NAMALWA (cell line): ENCODE measurements around the gene COX10.
A peak's percentile ranks its signal among the peaks of the same experiment; 100 is the strongest.

ENCODE experiments used
- DNase-seq: peaks from one replicate; pipeline ENCODE4 v3.0.0-alpha.2; 2015; ENCODE audit warnings: low spot score

COX10 gene

DNA sequence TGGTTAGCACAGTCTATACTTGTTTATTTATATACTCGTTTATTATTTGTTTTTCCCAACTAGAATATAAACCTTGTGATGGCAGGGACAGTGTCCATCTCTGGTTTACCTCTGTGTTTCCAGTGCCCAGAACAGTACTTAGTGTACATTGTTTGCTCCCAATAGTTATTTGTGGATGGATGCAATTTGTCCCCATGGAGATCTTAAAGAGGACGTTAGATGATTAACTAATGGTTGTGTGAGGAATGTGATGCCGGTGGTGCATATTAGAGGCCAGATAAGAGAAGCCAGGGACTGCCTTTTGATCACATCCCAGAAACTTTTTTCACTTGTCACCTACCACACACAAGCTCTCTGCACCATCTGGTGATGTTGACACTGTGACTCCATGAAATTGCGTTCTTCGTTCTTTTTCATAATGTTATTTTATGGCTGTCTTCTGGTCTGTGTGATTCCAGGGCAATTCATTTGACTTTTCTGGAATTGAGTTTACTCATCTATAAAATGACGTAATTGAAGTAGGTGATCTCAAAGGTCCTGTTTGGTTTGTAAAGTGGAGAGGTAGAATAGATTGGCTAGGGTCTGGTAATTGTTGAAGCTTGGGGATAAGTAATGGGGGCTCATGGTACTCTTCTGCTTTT, 1.2 kb downstream of the COX10 start:
- DNase-seq: no peak

DNA sequence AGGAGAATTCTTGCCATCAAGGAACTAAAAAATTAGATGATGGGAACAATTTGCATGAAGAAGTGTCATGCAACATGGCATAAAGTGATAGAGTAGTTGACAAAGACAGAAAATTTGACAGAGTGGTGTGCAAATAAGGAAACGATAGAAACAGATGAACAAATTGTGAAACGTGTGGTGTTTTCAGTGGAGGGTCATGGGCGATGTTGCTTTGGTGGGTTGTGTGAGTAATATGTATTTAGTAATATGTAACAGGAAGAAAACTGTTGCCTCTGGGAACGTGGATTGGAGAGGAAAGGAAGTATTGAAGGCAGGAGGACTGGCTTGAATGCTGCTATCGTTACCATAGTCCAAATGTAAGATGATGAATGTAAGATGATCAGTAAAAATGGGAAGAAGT, 3.6 kb downstream of the COX10 start:
- no peak for DNase-seq

DNA sequence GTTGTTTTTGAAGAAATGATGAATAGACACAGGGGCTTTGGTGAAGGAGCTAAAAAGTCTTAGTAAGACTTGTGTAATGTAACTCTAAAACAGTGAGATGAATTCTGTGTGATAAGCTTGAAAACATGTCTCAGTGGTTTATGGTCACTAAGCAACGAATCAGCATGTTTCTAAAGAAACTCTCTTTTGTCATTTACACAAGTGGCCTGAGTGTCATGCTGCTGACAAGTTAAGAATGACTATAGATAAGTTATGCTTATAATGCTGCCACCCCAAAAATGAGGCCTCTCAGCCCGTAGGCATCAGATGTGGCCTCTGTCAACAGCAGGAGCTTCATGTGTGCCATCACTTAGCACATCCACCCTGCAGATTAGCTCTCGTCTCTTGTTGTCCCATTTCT, 8.7 kb downstream of the COX10 start:
- no peak for DNase-seq

DNA sequence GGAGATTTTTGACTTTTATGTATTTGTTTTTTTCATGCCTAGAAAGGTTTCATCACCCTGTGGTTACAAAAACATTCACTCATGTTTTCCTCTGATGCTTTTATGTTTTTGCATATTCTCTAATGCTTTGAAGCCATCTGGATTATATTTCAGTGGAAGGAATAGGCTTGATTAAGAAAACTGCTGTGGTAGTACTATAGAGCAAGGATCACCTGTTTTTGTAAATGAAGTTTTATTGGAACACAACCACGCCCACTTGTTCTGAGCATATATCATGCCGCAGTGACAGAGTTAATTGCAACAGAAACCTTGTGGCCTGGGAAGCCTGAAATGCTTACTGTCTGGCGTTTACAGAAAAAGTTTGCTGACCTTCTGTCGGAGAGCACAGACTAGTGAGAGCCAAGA, 11.5 kb downstream of the COX10 start:
- DNase-seq: peak; percentile 0

DNA sequence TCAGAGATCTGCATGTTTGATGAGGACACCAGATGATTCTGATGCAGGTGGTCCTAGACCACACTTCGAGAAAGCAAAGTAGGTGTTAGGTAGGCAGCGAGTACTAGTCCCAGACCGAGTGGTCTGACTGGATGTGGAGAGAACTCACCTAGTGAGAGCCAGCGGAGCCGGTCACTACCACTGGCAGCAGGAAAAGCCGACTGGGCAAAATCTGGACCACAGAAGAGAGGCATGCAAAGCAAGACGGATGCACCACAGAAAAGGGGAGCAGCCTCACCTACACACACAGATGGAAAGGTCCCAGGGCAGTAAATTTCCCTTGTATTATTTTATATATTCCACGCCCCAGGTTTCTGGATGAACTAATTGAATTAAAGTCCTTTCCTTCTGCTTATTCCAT, 13.5 kb downstream of the COX10 start:
- DNase-seq: no peak

DNA sequence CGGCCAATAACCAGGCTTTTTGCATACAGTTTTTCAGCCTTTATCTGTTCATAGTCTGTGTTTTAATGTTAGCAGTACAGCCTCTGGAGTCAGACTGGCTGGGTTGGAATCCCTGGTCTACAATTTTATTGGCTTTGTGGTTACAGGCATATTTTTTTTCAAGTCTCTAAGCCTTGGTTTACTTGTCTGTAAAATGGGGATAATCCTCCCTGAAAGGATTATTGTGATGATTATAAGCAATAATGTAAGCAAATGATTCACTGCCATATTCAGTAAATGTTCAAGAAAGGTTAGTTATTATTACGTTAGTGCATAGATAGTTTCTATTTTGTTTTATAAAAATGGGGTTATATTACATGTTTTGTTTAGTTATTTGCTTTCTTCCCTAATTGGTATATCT, 15.7 kb downstream of the COX10 start:
- no peak for DNase-seq

DNA sequence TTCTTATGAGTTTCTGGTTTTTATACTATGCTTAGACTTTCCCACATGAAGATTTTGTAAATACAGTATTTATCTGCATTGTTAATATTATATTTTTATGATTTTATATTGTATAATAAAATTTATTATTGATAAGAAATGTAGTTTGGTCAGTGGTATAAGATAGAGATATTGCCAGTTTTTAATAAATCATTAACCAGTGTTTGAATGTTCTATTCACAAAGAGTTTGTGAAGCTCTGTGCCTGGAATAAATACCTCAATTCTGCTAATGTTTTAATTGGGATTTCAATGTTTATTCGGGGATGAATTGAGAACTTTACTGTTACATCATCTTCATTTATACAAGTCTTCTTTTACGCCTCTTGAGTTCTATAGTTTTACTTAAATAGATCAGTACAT, 16.9 kb downstream of the COX10 start:
- DNase-seq: no peak

DNA sequence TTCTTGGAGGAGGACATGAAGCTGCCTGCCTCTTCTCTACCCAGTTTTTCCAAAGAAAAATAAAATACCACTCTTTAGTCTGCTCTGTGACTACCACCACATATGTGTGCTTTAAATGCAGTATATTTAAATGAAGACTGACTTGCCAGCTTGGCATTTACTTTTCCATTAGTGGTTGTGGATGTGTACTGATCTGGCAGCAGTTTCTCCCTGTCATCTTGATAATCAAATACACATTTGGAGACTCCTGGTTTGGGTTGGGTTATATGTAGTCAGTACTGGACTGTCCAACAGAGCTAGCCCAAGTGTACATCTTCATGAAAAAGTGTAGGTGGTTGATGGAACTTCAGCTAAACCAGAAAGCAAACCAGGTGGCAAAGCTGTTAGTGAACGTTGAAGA, 19.9 kb downstream of the COX10 start:
- no peak for DNase-seq

DNA sequence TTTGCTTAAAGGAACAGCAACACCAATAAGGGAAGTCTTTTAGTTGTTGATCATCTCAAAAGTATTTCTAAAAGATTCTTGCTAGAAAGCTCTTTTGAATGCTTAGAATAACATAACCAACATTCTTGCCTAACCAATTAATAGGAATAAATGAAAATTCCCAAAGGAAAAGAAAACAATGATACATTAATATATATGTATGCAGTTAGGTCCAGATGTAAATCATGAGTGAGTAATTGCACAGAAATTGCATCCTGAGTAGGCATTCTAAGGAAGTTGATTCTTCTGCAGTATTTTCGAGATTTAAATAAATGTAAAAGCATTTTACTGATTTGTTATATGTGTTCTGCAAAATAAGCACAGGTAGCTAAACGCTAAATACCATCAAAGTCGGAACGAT, 22.1 kb downstream of the COX10 start:
- no peak for DNase-seq

DNA sequence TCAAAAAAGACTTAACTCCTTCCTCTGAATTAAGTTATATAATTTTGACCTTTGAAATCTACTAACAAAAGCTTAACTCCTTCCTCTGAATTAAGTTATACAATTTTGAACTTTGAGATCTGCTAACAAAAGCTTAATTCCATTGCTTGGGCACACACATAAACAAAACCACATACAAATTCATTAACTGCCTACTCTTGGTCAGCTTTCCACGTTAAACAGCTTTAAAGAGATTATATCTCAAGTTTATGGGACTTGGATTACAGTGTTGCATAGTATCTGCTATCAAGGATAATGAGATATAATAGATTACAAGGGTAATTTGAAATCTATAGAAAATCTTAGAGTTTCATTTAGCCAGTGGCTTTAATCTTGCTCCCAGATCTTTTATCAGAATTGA, 23.5 kb downstream of the COX10 start:
- no peak for DNase-seq

DNA sequence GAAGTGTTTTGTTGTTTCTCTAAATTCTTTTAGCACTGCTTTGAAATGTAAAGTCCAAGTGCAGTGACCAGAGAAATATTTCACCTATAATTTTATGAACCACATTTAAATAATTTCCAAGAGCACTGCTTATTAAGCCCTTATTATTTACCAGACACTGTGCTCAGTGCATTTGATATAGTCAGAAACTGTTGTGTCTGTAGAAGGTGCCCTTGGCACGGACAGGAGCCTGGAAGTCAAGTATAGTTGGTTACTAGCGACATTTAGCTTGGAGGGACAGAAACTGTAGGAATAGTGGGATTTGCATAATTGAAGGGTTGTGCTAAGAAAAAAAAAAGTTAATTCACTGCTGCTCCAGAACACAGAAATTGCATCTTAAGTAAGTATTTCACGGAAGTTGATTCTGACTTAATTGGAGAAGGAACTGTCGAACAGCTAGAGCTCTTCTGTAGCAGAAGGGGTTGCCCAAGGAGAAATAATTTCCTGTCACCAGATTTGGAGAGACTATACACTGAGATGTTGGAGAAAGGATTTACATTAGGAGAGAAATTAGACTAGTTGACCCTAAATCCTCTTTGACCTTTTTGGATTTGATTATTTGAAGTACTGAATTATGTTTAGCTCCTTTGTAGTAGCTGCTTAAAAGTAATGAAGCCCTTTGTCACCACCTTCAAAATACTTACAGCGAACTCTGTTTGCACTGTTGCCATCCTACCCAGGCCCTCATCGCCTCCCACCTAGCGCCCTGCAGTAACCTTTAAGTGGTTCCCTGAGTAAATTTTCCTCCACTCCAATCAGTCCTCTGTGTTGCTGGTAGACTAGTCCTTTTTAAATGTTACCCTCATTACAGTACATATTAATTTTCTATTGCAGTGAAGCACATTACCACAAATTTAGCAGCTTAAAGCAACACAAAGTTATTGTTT, 25.6 kb downstream of the COX10 start:
- DNase-seq: no peak

DNA sequence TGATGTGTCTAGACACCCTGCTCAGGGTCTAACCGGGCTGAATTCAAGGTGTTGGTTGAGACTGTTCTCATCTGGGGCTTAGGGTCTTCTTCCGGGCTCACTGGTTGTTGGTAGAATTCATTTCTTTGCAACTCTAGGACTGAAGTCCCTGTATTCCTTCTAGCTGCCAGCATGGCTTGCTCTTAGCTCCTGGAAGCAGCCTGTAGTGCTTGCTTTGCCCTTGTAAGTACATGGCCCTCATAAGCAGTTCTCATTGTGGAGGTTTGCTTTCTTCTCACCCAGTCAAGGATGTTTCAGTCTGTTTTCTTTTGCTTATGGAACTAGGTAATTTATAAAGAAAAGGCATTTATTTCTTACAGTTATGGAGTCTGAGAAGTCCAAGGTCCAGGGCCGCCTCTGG, 26.3 kb downstream of the COX10 start:
- DNase-seq: no peak

DNA sequence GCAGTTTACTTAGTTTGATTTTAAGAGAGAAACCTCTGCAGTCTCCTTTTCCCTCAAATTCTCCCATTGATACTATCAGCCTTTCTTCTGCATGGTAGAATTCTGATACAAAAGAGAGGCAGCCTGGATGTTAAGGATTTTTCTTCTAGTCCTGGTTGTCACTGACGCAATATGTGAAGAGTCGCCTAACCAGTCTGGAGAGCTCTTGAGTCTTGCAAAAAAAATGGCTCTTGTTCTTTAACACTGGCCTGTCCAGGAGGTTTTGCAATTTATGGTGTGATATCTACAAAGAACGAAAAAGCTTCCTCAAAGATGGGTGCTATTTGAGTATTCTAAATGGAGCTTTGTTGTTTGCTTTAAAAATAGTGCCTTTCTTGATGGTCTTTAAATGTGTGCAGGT, 28.9 kb downstream of the COX10 start:
- no peak for DNase-seq

DNA sequence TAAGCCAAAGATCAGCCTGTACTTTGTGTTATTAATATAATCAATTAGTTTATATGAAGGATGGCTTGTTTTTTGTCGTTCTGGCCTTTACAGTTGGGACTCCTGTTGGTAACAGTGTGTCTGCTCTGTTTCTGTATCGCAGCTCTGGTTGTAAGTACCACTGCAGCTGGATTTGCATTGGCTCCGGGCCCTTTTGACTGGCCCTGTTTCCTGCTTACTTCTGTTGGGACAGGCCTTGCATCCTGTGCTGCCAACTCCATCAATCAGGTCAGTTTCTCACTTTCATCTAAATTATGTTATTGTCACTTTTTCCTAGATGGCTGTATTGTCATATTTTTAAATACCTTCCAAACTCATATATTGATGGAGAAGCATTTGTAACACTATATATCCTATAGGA, 32.7 kb downstream of the COX10 start:
- no peak for DNase-seq

DNA sequence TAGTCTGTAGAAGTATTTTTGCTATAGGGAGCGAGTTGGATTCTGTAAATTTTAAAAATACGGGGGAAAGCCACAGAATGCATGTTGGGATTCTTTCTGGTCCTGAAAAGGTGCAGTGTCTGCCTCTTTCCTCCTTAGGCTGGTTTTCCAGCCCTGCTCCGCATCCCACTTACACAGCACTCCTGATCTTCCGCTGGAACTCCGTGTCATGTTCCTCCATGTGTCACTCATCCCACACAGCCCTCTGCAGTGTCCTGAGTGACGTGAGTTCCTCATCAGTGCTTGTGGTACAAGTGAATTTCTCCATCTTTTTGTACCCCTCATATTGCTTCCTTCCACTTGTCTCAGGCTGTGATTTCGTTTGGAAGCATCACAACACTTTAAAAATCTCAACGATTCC, 34.5 kb downstream of the COX10 start:
- no peak for DNase-seq

DNA sequence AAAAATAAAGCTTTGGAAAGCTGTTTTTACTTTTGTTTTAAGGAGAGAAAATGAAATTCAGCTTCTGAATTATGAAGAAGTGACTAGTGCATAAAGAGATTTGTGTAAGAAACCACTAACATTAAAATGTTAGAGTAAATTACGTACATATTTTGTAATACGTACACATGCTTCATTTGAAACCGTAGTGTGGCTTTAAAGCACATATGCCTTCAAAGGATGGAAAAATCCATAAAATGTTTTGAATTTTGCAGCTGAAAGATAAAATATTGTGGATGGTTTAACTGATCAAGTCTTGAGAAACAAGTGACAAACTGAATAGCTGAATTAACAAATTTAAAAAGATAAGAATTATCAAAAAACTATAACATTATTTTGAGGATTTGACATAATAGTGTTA, 35.4 kb downstream of the COX10 start:
- no peak for DNase-seq

DNA sequence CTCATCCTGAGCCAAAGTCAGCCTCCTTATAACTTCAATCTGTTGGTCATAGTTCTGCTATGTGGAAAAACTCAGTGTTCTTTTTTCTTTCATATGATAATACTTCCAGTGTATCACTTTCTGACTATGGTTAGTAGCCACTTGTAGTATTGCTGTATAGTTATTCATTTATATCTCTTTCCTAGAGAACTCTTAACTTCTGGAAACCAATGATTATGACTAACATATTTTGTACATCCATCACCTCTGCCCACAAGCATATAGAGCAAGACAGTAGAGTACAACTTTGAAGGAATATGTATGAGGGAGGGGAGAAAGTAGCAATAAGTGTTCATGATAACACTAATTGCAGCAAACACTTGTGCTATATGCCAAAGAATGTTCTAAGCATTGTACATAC, 38.6 kb downstream of the COX10 start:
- DNase-seq: no peak

DNA sequence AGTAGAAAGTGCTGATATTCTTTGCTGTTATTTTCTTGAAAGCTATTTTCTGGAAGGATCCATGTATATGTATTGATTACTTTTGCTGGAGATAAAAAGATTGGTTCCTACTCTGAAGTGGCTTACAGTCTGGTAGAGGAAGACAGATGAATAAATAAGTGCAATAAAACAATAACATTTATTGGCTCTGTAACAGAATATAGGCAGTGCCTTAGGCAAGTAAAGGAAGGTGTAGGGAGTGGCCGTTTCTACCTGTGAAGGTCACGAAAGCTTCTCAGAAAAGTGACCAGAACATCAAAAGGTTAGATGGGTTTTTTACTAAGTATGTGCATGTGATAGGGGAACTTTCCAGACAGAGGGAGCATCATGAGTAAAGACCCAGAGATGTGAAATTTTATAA, 43.1 kb downstream of the COX10 start:
- no peak for DNase-seq

DNA sequence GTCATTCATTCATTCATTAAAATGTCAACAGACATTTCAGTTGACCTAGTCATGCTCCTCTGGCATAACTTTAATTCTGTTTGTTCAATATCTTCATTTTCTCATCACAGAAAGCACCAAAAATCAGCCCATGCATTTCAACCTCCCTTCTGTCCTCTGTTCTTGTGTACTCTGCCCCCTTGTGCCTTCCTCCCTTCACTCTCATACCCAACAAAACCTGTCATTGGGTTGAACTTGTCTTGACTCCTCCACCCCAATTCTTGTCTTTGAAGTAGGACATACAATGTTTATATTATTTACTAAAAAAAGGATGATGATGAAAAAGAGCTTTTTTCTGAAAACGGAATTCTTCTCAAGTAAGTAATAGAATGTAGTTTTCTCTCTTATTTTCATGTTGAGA, 43.8 kb downstream of the COX10 start:
- no peak for DNase-seq

DNA sequence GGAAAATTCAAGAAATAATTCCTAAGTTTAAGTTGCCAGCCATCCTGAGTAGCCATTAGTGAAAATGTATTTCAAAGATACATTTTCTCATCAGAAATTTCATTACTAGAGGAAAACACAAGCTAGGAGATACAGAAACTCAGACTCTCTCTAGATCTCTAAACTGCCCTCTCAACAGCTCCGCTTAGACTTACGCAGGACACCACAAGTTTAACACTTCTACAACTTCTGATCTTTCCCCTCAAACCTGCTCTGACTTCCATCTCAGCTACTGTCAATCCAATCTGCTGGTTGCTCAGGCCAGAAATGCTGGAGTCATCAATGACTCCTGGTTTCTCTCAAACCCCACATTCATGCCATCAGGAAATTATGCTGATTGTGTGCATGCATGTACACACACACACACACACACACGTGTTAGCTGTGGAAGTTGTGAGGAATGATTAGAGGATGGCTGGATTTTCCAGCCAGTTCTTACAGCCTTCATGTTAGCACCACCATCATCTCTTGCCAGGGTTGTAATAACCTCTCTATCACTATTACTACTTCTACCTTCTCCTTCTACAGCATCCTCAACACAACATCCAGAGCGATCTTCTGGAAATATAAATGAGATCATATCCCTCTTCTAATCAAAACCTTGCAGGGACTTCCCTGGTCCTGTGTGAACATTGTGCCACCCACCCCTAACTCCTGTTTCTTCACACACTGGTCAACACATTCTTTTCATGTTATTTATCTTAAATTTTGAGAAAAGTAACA, 47.1 kb downstream of the COX10 start:
- no peak for DNase-seq

DNA sequence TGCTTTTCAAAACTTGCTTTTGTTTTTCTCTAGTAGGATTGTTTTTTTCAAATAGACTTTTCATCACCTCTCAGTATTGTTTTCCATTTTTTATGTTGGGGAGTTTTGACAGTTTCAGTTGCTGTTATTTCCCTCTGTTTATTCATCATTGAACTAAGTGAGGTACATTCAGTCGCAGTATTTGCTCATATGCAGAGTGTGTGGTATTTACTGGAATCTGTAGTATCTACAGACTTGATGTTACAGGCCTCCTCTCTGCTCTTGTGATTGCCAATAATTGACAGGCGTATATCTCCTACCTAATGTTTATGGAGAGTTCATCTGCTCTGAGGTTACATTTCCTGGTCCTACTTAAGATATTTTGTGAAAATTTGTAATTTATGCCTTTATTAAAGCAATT, 49.6 kb downstream of the COX10 start:
- no peak for DNase-seq

DNA sequence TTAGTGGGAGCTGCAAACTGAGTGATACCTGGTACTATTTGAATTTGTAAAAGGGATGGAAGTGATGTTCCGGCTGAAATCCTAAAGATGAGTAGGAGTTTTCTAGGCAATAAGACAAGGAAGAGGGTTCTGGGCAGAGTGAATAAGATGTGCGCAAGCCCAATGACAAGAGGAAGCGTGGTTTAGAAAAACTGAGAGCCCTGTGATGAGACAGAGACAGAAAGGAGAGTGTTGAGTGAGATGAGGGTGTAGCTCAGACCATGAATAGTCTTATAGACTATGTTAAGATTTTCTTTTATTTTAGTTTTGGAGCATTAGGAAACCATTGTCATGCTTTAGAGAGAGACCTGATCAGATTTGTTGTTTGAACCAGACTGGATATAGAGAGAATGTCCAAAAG, 50.2 kb downstream of the COX10 start:
- DNase-seq: no peak

DNA sequence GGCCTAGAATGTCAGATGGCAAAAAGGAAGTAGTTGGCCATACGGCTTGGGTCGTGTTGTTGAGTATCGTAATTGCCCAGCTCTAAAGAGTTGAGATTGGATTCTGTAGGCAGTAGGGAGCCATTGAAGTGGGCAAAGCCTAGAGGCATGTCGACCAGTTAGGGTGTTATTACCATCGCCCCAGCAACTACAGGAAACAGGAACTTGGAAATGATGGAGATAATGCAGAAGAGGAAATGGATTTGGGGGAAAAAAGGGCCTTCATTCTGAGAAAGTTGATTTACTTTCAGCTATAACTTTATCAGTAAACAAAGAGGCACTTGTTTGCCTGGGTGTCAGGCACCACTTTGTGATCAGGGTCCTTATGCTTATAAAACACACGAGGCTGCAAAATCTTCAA, 52.6 kb downstream of the COX10 start:
- no peak for DNase-seq
